ENCODE measurements around the gene GRID2. TPM values are rescaled to one million over a fixed set of nuclear protein-coding genes. Genes with fewer than 3 reads are reported as not detected.
A peak's percentile ranks its signal among the peaks of the same experiment; 100 is the strongest.

The GRID2 gene
- total and polyA plus RNA-seq, 2 of the 4 experiments (the other 2 are of a cell fraction) = under 0.01 TPM; not detected in 1

DNA sequence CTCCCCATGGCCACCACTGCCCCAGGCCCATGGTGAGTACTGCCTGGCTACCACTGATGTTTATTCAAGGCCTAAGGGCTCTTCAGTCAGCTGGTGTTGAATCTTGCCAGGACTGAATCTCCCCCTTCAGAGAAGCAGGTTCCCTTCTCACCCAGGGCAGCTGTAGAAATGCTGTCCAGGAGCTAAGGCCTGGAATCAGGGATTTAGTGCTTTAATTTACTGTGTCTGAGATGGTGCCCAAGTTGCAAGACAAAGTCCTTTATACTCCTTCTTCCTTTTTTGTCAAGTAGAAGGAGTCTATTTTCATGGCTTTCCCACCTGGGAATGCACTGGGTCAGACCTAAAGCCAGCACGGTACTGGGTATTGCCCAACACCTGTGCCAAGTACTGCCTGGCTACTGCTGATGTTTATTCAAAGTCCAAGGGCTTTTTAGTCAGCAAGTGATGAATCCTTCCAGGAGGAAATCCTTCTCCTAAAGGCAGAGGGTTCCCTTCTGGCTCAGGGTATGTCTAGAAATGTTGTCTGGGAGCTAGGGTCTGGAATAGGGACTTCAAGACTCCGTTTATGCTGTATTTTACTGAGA is 1407.2 kb downstream of the GRID2 start:
- Histone ChIP-seq H2BK20ac (ENCODE audit: low read depth, low read length) (no peak overlapping the region), H4K20me1 (ENCODE audit: insufficient read depth, low read length) (no peaks in the 10 kb centered on the region), H3K14ac (replicated peaks; ENCODE audit: low read depth, low read length) (no peak overlapping the region), H3K4me3 (ENCODE audit: insufficient read depth, low read depth, low read length) (no peak overlapping the region), H3K23ac (ENCODE audit: low read depth, low read length) (no peak overlapping the region), H2BK5ac (ENCODE audit: low read depth, low read length, poor library complexity, severe bottlenecking) (no peak overlapping the region), H2AK9ac (replicated peaks; ENCODE audit: low read depth, low read length, poor library complexity) (no peak overlapping the region), H3K56ac (ENCODE audit: extremely low read depth, insufficient read depth, low read length) (no peak overlapping the region), H3K27me3 (ENCODE audit: control insufficient read depth, insufficient read depth, low read length) (no peaks in the 10 kb centered on the region), H3K27ac (ENCODE audit: insufficient read depth, low read length) (no peak overlapping the region), H2BK15ac (ENCODE audit: low read depth, low read length) (no peak overlapping the region), H4K5ac (ENCODE audit: low read depth, low read length) (no peak overlapping the region), H3K4me2 (ENCODE audit: low read depth, low read length) (no peak overlapping the region), H3K4ac (ENCODE audit: low read depth, low read length) (no peak overlapping the region), H2BK120ac (ENCODE audit: low read depth, low read length) (no peak overlapping the region), H3K79me1 (ENCODE audit: low read depth in 1 of 2, low read length in 2 of 2) (no peaks in the 10 kb centered on the region), H3K4me1 (ENCODE audit: control insufficient read depth, insufficient read depth, low read length) (no peaks in the 10 kb centered on the region), H3K9me1 (ENCODE audit: insufficient read depth, low read length) (no peaks in the 10 kb centered on the region), H4K91ac (ENCODE audit: insufficient read depth, low read depth, low read length) (no peak overlapping the region), H3K36me3 (ENCODE audit: control insufficient read depth, insufficient read depth, low read length) (no peaks in the 10 kb centered on the region), H3K9ac (ENCODE audit: low read depth, low read length) (no peak overlapping the region), H3K18ac (ENCODE audit: low read depth, low read length) (no peak overlapping the region), H4K8ac (ENCODE audit: low read depth in 2 of 2, low read length in 2 of 2) (no peak overlapping the region), H2AFZ (replicated peaks; ENCODE audit: low read length, poor library complexity) (no peak overlapping the region), H2AK5ac (ENCODE audit: low read depth, low read length) (no peak overlapping the region), H3K9me3 (ENCODE audit: control insufficient read depth, insufficient read depth, low read length) (no peaks in the 10 kb centered on the region)
- BruUV-seq (replicated peaks) = no TSS peak
- no peak for DNase-seq
- intact Hi-C loops (cut with micrococcal nuclease) = no loop called here
- dilution Hi-C loops (cut with HindIII; ENCODE audit: low sequenced_read_pairs, unreplicated experiment) = no loop called here
- ChIA-PET POLR2A (ENCODE audit: unreplicated experiment) (no interaction called here), CTCF (interaction anchor here (0.6 kb wide), 2 partner anchors 9 to 1162 kb away, joined by 3 to 4 read pairs; no protein-coding TSS in a partner anchor)
- ATAC-seq (ENCODE audit: low read depth) = no peak
- no CpG with 5 or more reads among the region's 2 CpGs for WGBS, 2 experiments (ENCODE audit: extremely low coverage in 2 of 2, insufficient read length in 1 of 2)
- in situ Hi-C loops (cut with MboI; ENCODE audit: low sequenced_read_pairs) = no loop called here
- TF ChIP-seq, protein P1, sequence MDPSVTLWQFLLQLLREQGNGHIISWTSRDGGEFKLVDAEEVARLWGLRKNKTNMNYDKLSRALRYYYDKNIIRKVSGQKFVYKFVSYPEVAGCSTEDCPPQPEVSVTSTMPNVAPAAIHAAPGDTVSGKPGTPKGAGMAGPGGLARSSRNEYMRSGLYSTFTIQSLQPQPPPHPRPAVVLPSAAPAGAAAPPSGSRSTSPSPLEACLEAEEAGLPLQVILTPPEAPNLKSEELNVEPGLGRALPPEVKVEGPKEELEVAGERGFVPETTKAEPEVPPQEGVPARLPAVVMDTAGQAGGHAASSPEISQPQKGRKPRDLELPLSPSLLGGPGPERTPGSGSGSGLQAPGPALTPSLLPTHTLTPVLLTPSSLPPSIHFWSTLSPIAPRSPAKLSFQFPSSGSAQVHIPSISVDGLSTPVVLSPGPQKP (IDR thresholded peaks at IDR 0.05; ENCODE audit: borderline replicate concordance, low read depth, low read length) = no peak
- no peak for TF ChIP-seq MAFK (IDR thresholded peaks at IDR 0.05; ENCODE audit: low read depth, low read length)
- TF ChIP-seq RFX5 (IDR thresholded peaks at IDR 0.05; ENCODE audit: low read depth, low read length) = no peak
- TF ChIP-seq CEBPB (IDR thresholded peaks at IDR 0.05; ENCODE audit: low read depth, low read length) = peak; percentile 35; the same call in 1 of the 2 replicates
